Neuronal stem cell (in vitro differentiated cells): ENCODE data around the gene TSC22D3.

Source experiments
- DNase-seq: peaks from one replicate; pipeline ENCODE4 v3.0.0-alpha.2; 2013; ENCODE audit warnings: low spot score
- H2AFZ ChIP-seq: one replicate; pipeline ENCODE4 v1.6.1; 2013; ENCODE audit warnings: mild to moderate bottlenecking, low read length, inconsistent platforms
- H2AK5ac ChIP-seq: 2 replicates; pipeline ENCODE4 v1.6.1; 2013; ENCODE audit warnings: low read depth, mild to moderate bottlenecking, inconsistent platforms, low read length, moderate library complexity, mixed read lengths
- H2BK120ac ChIP-seq: 2 replicates; pipeline ENCODE4 v1.6.1; 2013; ENCODE audit warnings: low read depth, mild to moderate bottlenecking, inconsistent platforms, low read length, moderate library complexity, mixed read lengths
- H2BK12ac ChIP-seq: one replicate; pipeline ENCODE4 v1.6.1; 2013; ENCODE audit warnings: low read length, inconsistent platforms
- H2BK15ac ChIP-seq: 2 replicates; pipeline ENCODE4 v1.6.1; 2013; ENCODE audit warnings: mild to moderate bottlenecking, low read length, inconsistent platforms, mixed read lengths
- H2BK5ac ChIP-seq: one replicate; pipeline ENCODE4 v1.6.1; 2013; ENCODE audit warnings: inconsistent platforms, mild to moderate bottlenecking, low read length, moderate library complexity
- H3K14ac ChIP-seq: one replicate; pipeline ENCODE4 v1.6.1; 2013; ENCODE audit warnings: low read length, inconsistent platforms
- H3K18ac ChIP-seq: 2 replicates; pipeline ENCODE4 v1.6.1; 2013; ENCODE audit warnings: low read length, inconsistent platforms
- H3K23ac ChIP-seq: 2 replicates; pipeline ENCODE4 v1.6.1; 2013; ENCODE audit warnings: low read depth, mild to moderate bottlenecking, mixed read lengths, low read length, inconsistent platforms; ENCODE audit not compliant: poor library complexity
- H3K27ac ChIP-seq: replicated peaks from 3 replicates; pipeline ENCODE4 v1.5.1; 2013; ENCODE audit warnings: low read length, inconsistent platforms
- H3K27me3 ChIP-seq, 3 experiments: 2 replicates each; pipeline ENCODE4 v1.6.1; 2013; ENCODE audit warnings: low read length in 3 of 3, mild to moderate bottlenecking in 2 of 3, inconsistent platforms in 1 of 3, low read depth in 1 of 3, mixed read lengths in 1 of 3, moderate library complexity in 1 of 3; ENCODE audit not compliant: control insufficient read depth in 3 of 3, insufficient read depth in 3 of 3
- H3K36me3 ChIP-seq, 2 donors: replicated peaks in 1 of 2; 2 replicates each; pipeline ENCODE4 v1.6.1; 2013; ENCODE audit warnings: low read length in 2 of 2; ENCODE audit not compliant: control insufficient read depth in 2 of 2, insufficient read depth in 2 of 2
- H3K4ac ChIP-seq: 2 replicates; pipeline ENCODE4 v1.6.1; 2013; ENCODE audit warnings: inconsistent platforms, mild to moderate bottlenecking, low read length, moderate library complexity
- H3K4me1 ChIP-seq, 2 donors: 1 replicate in 1 of 2; 2 replicates in 1 of 2; pipeline ENCODE4 v1.6.1; 2013; ENCODE audit warnings: low read length in 2 of 2, low read depth in 1 of 2; ENCODE audit not compliant: control insufficient read depth in 2 of 2, insufficient read depth in 1 of 2
- H3K4me2 ChIP-seq: one replicate; pipeline ENCODE4 v1.6.1; 2013; ENCODE audit warnings: mild to moderate bottlenecking, low read length, inconsistent platforms; ENCODE audit not compliant: insufficient read depth, poor library complexity, severe bottlenecking
- H3K4me3 ChIP-seq, 2 donors: 2 replicates each; pipeline ENCODE4 v1.5.1; 2013; ENCODE audit warnings: low read length in 2 of 2, mild to moderate bottlenecking in 2 of 2, inconsistent platforms in 1 of 2, moderate library complexity in 1 of 2
- H3K79me1 ChIP-seq: one replicate; pipeline ENCODE4 v1.6.1; 2013; ENCODE audit warnings: low read depth, mild to moderate bottlenecking, inconsistent platforms, low read length, moderate library complexity
- H3K9ac ChIP-seq: one replicate; pipeline ENCODE4 v1.6.1; 2013; ENCODE audit warnings: mild to moderate bottlenecking, low read depth, low read length, inconsistent platforms; ENCODE audit not compliant: poor library complexity
- H3K9me3 ChIP-seq, 2 donors: replicated peaks in 1 of 2; 2 replicates each; pipeline versions ENCODE3 to v1.6.1; 2013; ENCODE audit warnings: low read length in 2 of 2, mild to moderate bottlenecking in 2 of 2, inconsistent platforms in 1 of 2, low read depth in 1 of 2, mixed read lengths in 1 of 2, moderate library complexity in 1 of 2; ENCODE audit not compliant: control insufficient read depth in 2 of 2, insufficient read depth in 1 of 2
- H4K8ac ChIP-seq: one replicate; pipeline ENCODE4 v1.6.1; 2013; ENCODE audit warnings: low read depth, mild to moderate bottlenecking, inconsistent platforms, low read length, moderate library complexity
- H4K91ac ChIP-seq: one replicate; pipeline ENCODE4 v1.6.1; 2013; ENCODE audit warnings: low read length, low read depth, mild to moderate bottlenecking, inconsistent platforms; ENCODE audit not compliant: poor library complexity
- WGBS, 2 donors: extraction: QIAGEN DNeasy Blood & Tissue Kit; methylation state at CpG; one replicate each; pipeline ENCODE4 v1.1.7; 2013; ENCODE audit warnings: missing lambda C conversion rate in 2 of 2, mixed read lengths in 1 of 2; ENCODE audit not compliant: insufficient read length in 2 of 2, insufficient replicate concordance in 1 of 2; ENCODE audit errors: extremely low coverage in 2 of 2; 5-methylcytosine and 5-hydroxymethylcytosine counted together

Gene TSC22D3

GRCh38 chrX:107701493-107702121, 74.0 kb downstream of the TSC22D3 start:
- Histone ChIP-seq H3K4ac (no peak overlapping the region), H2AFZ (no peak overlapping the region), H3K4me1 (no peaks in the 10 kb centered on the region), H3K9ac (no peak overlapping the region), H2BK5ac (no peak overlapping the region), H2AK5ac (no peak overlapping the region), H2BK15ac (no peak overlapping the region), H3K9me3 (no peaks in the 10 kb centered on the region), H3K27me3 (peaks cover 0 to 8% (median 0%) of the 10 kb centered on the region in 3 experiments), H2BK120ac (no peak overlapping the region), H4K8ac (no peak overlapping the region), H3K36me3 (no peaks in the 10 kb centered on the region), H3K18ac (no peak overlapping the region), H3K79me1 (no peaks in the 10 kb centered on the region), H3K27ac (no peak overlapping the region), H4K91ac (no peak overlapping the region), H3K23ac (no peak overlapping the region), H3K4me3 (no peak overlapping the region), H3K4me2 (no peak overlapping the region), H3K14ac (no peak overlapping the region), H2BK12ac (no peak overlapping the region)
- no peak for DNase-seq
- no CpG with 5 or more reads among the region's 1 CpG for WGBS, 2 donors

DNA sequence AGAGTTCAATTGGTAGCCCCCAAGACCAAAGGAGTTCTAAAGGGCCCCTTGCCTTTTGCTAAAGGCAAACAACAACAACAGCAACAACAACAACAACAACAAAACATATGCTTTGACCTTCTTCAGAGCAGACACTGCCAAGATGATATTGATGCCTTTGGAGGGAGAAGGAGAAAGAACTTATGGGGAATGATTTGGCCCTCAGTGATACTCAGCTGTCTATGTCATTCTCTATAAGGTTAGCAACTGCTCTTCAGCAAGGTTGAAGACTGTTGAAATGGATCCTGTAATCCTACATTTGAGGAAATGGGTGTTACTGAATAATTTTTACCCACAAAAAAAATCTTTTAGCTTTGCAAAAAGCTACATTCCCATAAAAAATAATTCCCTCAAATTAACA, 74.8 kb downstream of the TSC22D3 start:
- Histone ChIP-seq H3K23ac (no peak overlapping the region), H3K18ac (no peak overlapping the region), H2BK5ac (no peak overlapping the region), H3K36me3 (no peaks in the 10 kb centered on the region), H3K9me3 (no peaks in the 10 kb centered on the region), H3K14ac (no peak overlapping the region), H3K27me3 (peaks cover 0 to 6% (median 0%) of the 10 kb centered on the region in 3 experiments), H3K4ac (no peak overlapping the region), H3K4me3 (no peak overlapping the region), H2BK12ac (no peak overlapping the region), H2BK15ac (no peak overlapping the region), H2BK120ac (no peak overlapping the region), H3K9ac (no peak overlapping the region), H4K91ac (no peak overlapping the region), H3K4me2 (no peak overlapping the region), H2AK5ac (no peak overlapping the region), H3K79me1 (no peaks in the 10 kb centered on the region), H3K4me1 (no peaks in the 10 kb centered on the region), H4K8ac (no peak overlapping the region), H3K27ac (no peak overlapping the region), H2AFZ (no peak overlapping the region)
- DNase-seq, result no peak

DNA sequence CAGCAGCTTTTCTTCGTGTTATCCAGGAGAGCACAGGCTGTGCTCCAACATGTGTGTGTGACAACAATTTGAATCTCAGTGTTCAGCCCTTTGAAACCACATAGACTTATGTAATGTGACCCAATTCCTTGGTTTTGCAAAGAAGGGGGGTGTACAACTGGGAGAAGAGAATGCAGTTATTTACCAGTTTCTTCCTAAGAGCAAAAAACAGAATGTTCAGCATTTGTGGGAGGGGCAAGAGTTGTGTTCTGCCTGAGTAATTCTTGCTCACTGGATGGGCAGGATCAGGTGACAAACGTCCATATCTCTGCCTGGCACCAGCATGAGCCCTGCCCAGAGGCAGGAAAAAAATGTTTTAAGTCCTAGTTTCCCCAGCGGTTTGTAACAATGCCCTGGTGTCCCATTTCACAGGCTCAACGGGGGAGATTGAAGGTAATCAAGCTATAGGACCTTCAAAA, 75.2 kb downstream of the TSC22D3 start:
- Histone ChIP-seq H2BK5ac (no peak overlapping the region), H3K27me3 (peaks cover 0 to 6% (median 0%) of the 10 kb centered on the region in 3 experiments), H2BK120ac (no peak overlapping the region), H3K36me3 (no peaks in the 10 kb centered on the region), H3K9me3 (no peaks in the 10 kb centered on the region), H3K4me1 (no peaks in the 10 kb centered on the region), H2BK12ac (no peak overlapping the region), H3K4ac (no peak overlapping the region), H2AK5ac (no peak overlapping the region), H4K8ac (no peak overlapping the region), H2BK15ac (no peak overlapping the region), H2AFZ (no peak overlapping the region), H3K79me1 (no peaks in the 10 kb centered on the region), H3K4me2 (no peak overlapping the region), H3K18ac (no peak overlapping the region), H3K4me3 (no peak overlapping the region), H3K27ac (no peak overlapping the region), H3K9ac (no peak overlapping the region), H3K14ac (no peak overlapping the region), H3K23ac (no peak overlapping the region), H4K91ac (no peak overlapping the region)
- no peak for DNase-seq
- no CpG with 5 or more reads among the region's 4 CpGs for WGBS, 2 donors

DNA sequence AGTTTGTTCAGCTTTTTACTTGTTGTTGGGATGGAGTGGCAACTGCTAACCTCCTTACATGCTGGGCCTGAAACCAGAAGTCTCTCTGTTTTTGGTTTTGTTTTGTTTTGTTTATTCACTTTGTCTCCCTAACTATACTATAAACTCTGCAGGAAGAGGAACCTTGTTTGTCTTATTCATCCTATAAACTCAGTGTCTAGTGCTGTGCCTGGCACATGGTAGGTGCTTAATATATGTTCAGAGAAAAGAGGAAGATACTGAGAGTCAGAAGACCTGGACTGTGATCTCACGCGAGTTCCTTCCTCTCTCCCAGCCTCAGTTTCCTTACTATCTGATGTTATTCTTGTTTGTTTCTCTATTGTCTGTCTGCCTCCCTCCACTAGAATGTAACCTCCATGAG, 76.0 kb downstream of the TSC22D3 start:
- no peak for DNase-seq
- no peak overlapping the region for H2BK120ac ChIP-seq
- no peak overlapping the region for H3K27ac ChIP-seq
- H3K4me3 ChIP-seq, result no peak overlapping the region
- H4K91ac ChIP-seq, result no peak overlapping the region
- peaks cover 0 to 6% (median 0%) of the 10 kb centered on the region in 3 experiments for H3K27me3 ChIP-seq
- H3K4me2 ChIP-seq, result no peak overlapping the region
- no peak overlapping the region for H3K9ac ChIP-seq
- WGBS, 2 donors, result no CpG with 5 or more reads among the region's 2 CpGs
- no peak overlapping the region for H3K14ac ChIP-seq
- H3K4me1 ChIP-seq, result no peaks in the 10 kb centered on the region
- no peak overlapping the region for H3K18ac ChIP-seq
- H3K4ac ChIP-seq, result no peak overlapping the region
- H3K9me3 ChIP-seq, result no peaks in the 10 kb centered on the region
- H3K36me3 ChIP-seq, result no peaks in the 10 kb centered on the region
- H2AK5ac ChIP-seq, result no peak overlapping the region
- H2BK5ac ChIP-seq, result no peak overlapping the region
- no peak overlapping the region for H2BK15ac ChIP-seq
- H3K79me1 ChIP-seq, result no peaks in the 10 kb centered on the region
- no peak overlapping the region for H2BK12ac ChIP-seq
- no peak overlapping the region for H3K23ac ChIP-seq
- H2AFZ ChIP-seq, result no peak overlapping the region
- no peak overlapping the region for H4K8ac ChIP-seq
